Liver (tissue), 9 donors: ENCODE data around the gene FLNB. TPM values are rescaled to one million over a fixed set of nuclear protein-coding genes. Genes with fewer than 3 reads are reported as not detected.

Source experiments
- DNase-seq: peaks from one replicate; pipeline ENCODE4 v3.0.0-alpha.2; 2017; ENCODE audit warnings: low spot score
- H3K27ac ChIP-seq, 2 donors: one replicate each; pipeline ENCODE4 v1.7.0; 2013; ENCODE audit warnings: inconsistent platforms in 2 of 2, low read length in 2 of 2, control low read depth in 1 of 2, low read depth in 1 of 2, mild to moderate bottlenecking in 1 of 2
- H3K27me3 ChIP-seq, 4 donors: one replicate each; pipeline versions ENCODE4 v1.6.1 to v1.7.0; 2013; ENCODE audit warnings: low read length in 3 of 4, inconsistent platforms in 1 of 4, mild to moderate bottlenecking in 1 of 4, moderate library complexity in 1 of 4; ENCODE audit not compliant: control insufficient read depth in 4 of 4, insufficient read depth in 4 of 4
- H3K36me3 ChIP-seq, 4 donors: one replicate each; pipeline versions ENCODE4 v1.6.1 to v1.7.0; 2013; ENCODE audit warnings: low read length in 3 of 4, mild to moderate bottlenecking in 3 of 4, low read depth in 1 of 4, moderate library complexity in 1 of 4; ENCODE audit not compliant: control insufficient read depth in 4 of 4, insufficient read depth in 3 of 4
- H3K4me1 ChIP-seq, 4 donors: one replicate each; pipeline versions ENCODE4 v1.6.1 to v1.7.0; 2013; ENCODE audit warnings: low read length in 3 of 4, mild to moderate bottlenecking in 3 of 4, moderate library complexity in 1 of 4; ENCODE audit not compliant: control insufficient read depth in 4 of 4, insufficient read depth in 4 of 4
- H3K4me3 ChIP-seq, 3 donors: one replicate each; pipeline versions ENCODE4 v1.6.1 to v1.7.0; 2013; ENCODE audit warnings: low read length in 3 of 3, control low read depth in 1 of 3, low read depth in 1 of 3, mild to moderate bottlenecking in 1 of 3
- H3K9ac ChIP-seq, 2 donors: one replicate each; pipeline ENCODE4 v1.7.0; 2013; ENCODE audit warnings: low read length in 2 of 2, mild to moderate bottlenecking in 2 of 2, moderate library complexity in 2 of 2, control low read depth in 1 of 2, low read depth in 1 of 2
- H3K9me3 ChIP-seq, 4 donors: one replicate each; pipeline versions ENCODE4 v1.6.1 to v1.7.0; 2013; ENCODE audit warnings: low read length in 3 of 4; ENCODE audit not compliant: control insufficient read depth in 4 of 4
- ATF3 ChIP-seq: IDR thresholded peaks from 2 replicates; pipeline ENCODE4 v1.6.1; 2016; ENCODE audit warnings: antibody characterized with exemption
- EGR1 ChIP-seq, 2 donors: IDR thresholded peaks; 2 replicates each; pipeline ENCODE4 v1.6.1; 2016 to 2018; ENCODE audit warnings: antibody characterized with exemption in 2 of 2, low read depth in 2 of 2
- FOXA1 ChIP-seq: IDR thresholded peaks from 2 replicates; pipeline ENCODE4 v1.6.1; 2016; ENCODE audit warnings: antibody characterized with exemption
- FOXA2 ChIP-seq: IDR thresholded peaks from 2 replicates; pipeline ENCODE4 v1.6.1; 2016; ENCODE audit warnings: antibody characterized with exemption
- GABPA ChIP-seq, 2 donors: IDR thresholded peaks in 1 of 2; conservative IDR thresholded peaks in 1 of 2; 2 replicates each; pipeline ENCODE4 v1.6.1; 2016; ENCODE audit warnings: antibody characterized with exemption in 2 of 2, mild to moderate bottlenecking in 1 of 2, moderate library complexity in 1 of 2
- HNF4A ChIP-seq, 2 donors: conservative IDR thresholded peaks; 2 replicates each; pipeline ENCODE4 v1.6.1; 2016; ENCODE audit warnings: antibody characterized with exemption in 2 of 2, mild to moderate bottlenecking in 2 of 2
- HNF4G ChIP-seq: IDR thresholded peaks from 2 replicates; pipeline ENCODE4 v1.6.1; 2016; ENCODE audit warnings: antibody characterized with exemption
- JUND ChIP-seq, 2 donors: IDR thresholded peaks; 2 replicates each; pipeline ENCODE4 v1.6.1; 2016; ENCODE audit warnings: antibody characterized with exemption in 2 of 2
- MAX ChIP-seq: IDR thresholded peaks from 2 replicates; pipeline ENCODE4 v1.6.1; 2016; ENCODE audit warnings: antibody characterized with exemption
- NR2F2 ChIP-seq: IDR thresholded peaks from 2 replicates; pipeline ENCODE4 v1.6.1; 2016; ENCODE audit warnings: antibody characterized with exemption
- RAD21 ChIP-seq, 2 donors: IDR thresholded peaks; 2 replicates each; pipeline ENCODE4 v1.6.1; 2016; ENCODE audit warnings: antibody characterized with exemption in 2 of 2, mild to moderate bottlenecking in 2 of 2
- REST ChIP-seq: IDR thresholded peaks from 2 replicates; pipeline ENCODE4 v1.6.1; 2016; ENCODE audit warnings: antibody characterized with exemption, mild to moderate bottlenecking
- RXRA ChIP-seq, 2 donors: IDR thresholded peaks; 2 replicates each; pipeline ENCODE4 v1.6.1; 2017 to 2018; ENCODE audit warnings: antibody characterized with exemption in 2 of 2, mild to moderate bottlenecking in 1 of 2
- SP1 ChIP-seq: IDR thresholded peaks from 2 replicates; pipeline ENCODE4 v1.6.1; 2018; ENCODE audit warnings: antibody characterized with exemption, mild to moderate bottlenecking
- TAF1 ChIP-seq: conservative IDR thresholded peaks from 2 replicates; pipeline ENCODE4 v1.6.1; 2016; ENCODE audit warnings: antibody characterized with exemption, mild to moderate bottlenecking
- YY1 ChIP-seq: IDR thresholded peaks from 2 replicates; pipeline ENCODE4 v1.6.1; 2016; ENCODE audit warnings: antibody characterized with exemption, mild to moderate bottlenecking
- ZBTB33 ChIP-seq: IDR thresholded peaks from 2 replicates; pipeline ENCODE4 v1.6.1; 2016; ENCODE audit warnings: antibody characterized with exemption
- WGBS: extraction: QIAGEN DNeasy Blood & Tissue Kit; methylation state at CpG from one replicate; pipeline ENCODE4 v1.1.7; 2013; 5-methylcytosine and 5-hydroxymethylcytosine counted together
- polyA plus RNA-seq, 2 donors: library from polyadenylated mRNA; stranded (reverse) in 1 of 2; unstranded in 1 of 2; fragments of 200-250 nt in 1 of 2; fragments of >200 nt in 1 of 2; fragmentation: Nextera tagmentation in 1 of 2; extraction: Ambion mirVana in 1 of 2; gene quantifications; one replicate each; pipeline versions ENCODE4 v1.2.1 to v1.2.3, GENCODE V29; 2013 to 2015
- total RNA-seq, 2 donors: library from RNA; depleted of rRNA; stranded (reverse); fragments of >200 nt; gene quantifications; one replicate each; pipeline ENCODE4 v1.2.3, GENCODE V29; 2014
- donor health status: healthy.
- donor health status: healthy.
- donor health status: healthy.
- donor health status: healthy.
- donor health status: healthy.

FLNB gene
- total and polyA plus RNA-seq, 4 donors: 22.9 to 124 (median 44.3) TPM

- 95% methylated on average over 3 of the region's 3 CpGs for WGBS
- peaks cover 5 to 38% (median 26%) of the 10 kb centered on the region in 4 donors for H3K36me3 ChIP-seq
These were observed 97.0 kb downstream of the FLNB start for GRCh38 chr3:58105196-58105595.

DNA sequence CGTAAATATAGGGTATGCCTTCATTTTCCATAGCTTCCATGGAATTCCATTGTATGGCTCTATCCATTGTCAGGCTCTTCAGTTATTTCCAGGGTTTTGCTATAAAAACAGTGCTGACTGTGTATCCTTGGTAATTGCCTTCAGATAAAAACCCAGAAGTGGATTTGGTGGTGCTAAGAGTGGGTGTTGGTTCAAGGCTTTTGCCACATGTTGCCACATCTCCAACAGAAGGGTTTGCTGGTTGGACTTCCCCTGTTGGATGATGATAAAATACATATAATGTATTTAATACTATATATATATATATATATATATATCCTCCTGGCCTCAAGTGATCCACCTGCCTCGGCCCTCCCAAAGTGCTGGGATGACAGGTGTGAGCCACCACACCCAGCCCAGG, 97.8 kb downstream of the FLNB start:
- DNase-seq: no peak
- H3K9me3 ChIP-seq: no peaks in the 10 kb centered on the region
- H3K4me1 ChIP-seq: peaks cover 5 to 51% (median 44%) of the 10 kb centered on the region in 4 donors
- H3K27me3 ChIP-seq: no peaks in the 10 kb centered on the region
- WGBS: over 99% methylated on average over 2 of the region's 2 CpGs
- H3K36me3 ChIP-seq: peaks cover 5 to 38% (median 26%) of the 10 kb centered on the region in 4 donors
- H3K4me3 ChIP-seq: no peak overlapping the region
- H3K9ac ChIP-seq: no peak overlapping the region
- H3K27ac ChIP-seq: no peak overlapping the region
- TF ChIP-seq SP1 (no peak), RXRA (IDR thresholded peaks at IDR 0.05) (no peak), ATF3 (no peak), FOXA1 (no peak), EGR1 (IDR thresholded peaks at IDR 0.05; ENCODE audit: low read depth in 2 of 2) (no peak), ZBTB33 (no peak), JUND (IDR thresholded peaks at IDR 0.05) (no peak), HNF4A (conservative IDR thresholded peaks at IDR 0.05) (no peak)

More at GRCh38 chr3:58105196-58105595, 97.0 kb downstream of the FLNB start:
- DNase-seq: no peak
- Histone ChIP-seq H3K4me3 (no peak overlapping the region), H3K4me1 (peaks cover 5 to 59% (median 46%) of the 10 kb centered on the region in 4 donors), H3K9ac (no peak overlapping the region), H3K27me3 (no peaks in the 10 kb centered on the region), H3K9me3 (no peaks in the 10 kb centered on the region), H3K27ac (no peak overlapping the region)
- TF ChIP-seq FOXA2 (no peak), HNF4G (no peak), ZBTB33 (no peak), RAD21 (IDR thresholded peaks at IDR 0.05) (no peak), MAX (no peak), ATF3 (no peak), TAF1 (no peak), RXRA (IDR thresholded peaks at IDR 0.05) (no peak), HNF4A (conservative IDR thresholded peaks at IDR 0.05) (no peak), GABPA (IDR thresholded peaks at IDR 0.05 in 1 of 2, conservative IDR thresholded peaks at IDR 0.05 in 1 of 2) (no peak), YY1 (no peak), EGR1 (IDR thresholded peaks at IDR 0.05; ENCODE audit: low read depth in 2 of 2) (no peak), FOXA1 (no peak), REST (no peak), NR2F2 (no peak), SP1 (no peak)
